ENCODE results near the gene CREB3L2.
"Not testable (repeated sequence)": the region's sequence is repeated elsewhere in the genome, so short reads cannot be mapped to it uniquely, and the experiment has no call there.

Gene CREB3L2

DNA sequence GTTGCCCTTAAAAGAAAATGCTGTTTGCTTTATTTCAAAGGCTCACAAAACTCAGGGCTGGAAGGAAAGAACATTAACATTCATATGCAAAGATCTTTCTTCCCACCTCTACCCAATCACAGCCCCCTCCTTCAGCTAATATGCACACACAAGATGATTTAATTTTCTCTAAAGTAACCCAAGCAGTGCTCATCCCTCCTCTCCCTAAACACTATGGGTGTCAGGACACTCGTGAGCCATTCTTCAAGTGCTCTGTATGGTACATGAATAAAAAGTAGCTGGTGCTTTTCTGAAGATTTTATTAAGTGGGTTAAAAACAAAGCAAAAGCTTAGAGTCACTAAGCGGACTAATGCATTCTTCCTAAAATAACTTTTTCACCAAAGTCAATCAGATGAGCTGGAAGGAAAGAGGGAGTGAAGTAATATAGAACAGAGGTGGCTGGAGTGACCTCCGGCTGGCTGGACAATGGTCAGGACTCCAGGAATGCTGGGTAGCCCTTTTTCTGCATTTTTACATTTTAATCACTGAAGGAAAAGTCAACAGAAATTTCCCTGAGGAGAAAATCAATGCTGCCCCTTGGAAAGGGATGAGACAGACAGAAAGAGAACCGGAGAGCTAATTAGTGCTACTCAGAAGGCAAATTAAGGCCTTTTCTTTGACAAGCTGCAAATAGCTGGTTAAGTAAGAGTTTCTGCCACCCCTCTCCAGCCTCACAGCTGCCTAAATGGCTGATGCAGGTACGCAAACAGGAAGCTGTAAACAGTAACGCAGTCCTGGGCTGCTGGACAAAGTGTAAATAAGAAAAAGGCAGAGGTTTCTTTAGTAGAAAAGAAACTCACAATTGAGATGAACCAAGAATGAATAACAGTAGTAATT, 161.7 kb downstream of the CREB3L2 start:
- no peak for DNase-seq (ENCODE audit: low read depth in 2 of 2)

DNA sequence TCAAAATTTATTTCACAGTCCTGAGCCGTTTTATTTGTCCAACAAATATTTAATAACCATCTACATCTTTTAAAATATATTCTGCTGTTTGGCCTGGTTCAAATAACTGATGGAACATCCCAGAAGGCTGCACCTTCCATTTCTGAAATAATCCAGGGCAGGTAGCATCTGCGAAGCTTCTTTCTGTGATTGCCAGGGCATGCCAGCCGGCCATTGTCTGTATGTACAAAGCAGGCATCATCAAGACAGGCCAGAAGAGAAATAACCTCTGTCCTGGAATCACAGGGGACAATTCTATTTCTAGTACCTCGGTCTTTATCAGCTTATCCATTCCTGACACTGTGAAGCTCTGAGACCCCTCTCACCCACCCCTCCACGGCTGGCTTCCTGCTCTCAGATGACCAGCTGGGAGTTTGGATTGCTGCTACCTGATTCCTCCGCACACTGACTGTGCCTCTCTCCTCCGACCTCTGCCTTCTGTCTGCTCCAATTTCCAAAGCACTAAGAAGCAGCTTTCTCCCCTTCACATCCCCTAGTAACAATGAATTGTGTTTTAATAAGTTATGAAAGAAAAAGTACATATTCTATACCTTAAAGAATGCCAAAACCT, 163.1 kb downstream of the CREB3L2 start:
- DNase-seq (ENCODE audit: low read depth in 2 of 2), result no peak

DNA sequence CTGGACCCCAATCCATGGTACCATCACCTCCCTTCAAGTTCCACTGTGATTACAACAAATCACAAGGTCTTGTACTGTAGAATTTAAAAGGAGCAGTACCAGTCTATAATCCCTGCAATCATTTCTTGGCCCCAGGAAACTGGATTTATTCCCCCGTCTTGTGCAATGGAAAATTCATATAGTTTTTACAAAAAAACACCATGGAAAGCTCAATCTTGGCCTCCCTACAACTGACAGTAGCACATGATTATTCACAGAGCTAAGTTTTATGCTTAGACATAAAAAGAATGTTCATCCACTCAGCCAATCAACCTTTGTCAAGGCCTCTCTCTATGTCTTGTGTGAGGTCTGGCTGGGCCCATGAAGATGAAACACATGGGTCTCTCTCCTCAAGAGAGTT, 165.3 kb downstream of the CREB3L2 start:
- no peak for DNase-seq (ENCODE audit: low read depth in 2 of 2)

DNA sequence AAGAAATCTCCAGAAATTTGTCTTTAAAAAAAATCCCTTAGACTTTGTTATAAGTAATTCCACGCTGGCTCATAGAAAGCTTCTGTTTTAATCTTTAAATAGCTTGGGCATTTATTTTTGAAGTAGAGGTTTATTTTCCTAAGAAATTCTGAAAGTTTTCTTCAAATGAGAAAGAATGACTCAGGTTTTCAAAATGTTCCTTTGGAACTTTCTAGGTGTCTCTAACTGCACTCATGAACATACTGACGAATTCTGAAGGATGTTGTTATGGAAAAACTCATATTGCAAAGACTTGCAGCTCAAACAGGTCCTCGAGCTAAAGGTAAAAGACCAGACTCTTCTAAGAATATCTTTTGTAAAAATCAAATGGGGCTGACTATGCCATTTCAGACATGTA, 165.8 kb downstream of the CREB3L2 start:
- DNase-seq (ENCODE audit: low read depth in 2 of 2), result no peak

DNA sequence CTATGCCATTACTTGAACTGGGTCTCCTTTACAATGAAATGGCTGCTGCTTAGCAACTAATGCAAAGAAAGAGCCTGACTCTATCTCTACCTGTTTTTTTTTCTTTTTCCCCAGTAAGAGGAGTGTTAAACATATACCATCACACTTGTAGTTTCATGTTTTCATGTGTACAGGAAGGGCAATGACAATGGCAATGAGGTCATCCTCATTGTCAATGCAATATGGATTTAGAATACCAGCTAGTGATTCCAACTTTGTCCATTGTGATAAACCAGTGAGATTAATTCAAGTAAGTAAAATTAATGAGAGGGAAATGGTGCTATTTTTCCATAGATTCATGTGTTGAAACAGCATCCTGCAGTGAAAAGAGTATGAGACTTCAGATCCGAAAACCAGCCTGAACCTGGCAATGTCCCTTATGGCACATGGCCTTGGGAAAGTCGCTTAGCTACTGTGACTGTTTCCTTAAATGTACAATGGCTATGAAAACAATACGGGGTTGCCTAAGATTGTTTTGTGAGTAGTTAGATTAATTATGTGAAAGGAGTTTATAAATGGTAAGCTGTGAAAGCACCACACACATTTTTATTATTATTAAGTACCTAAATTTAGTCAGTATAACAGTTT, 166.3 kb downstream of the CREB3L2 start:
- no peak for DNase-seq (ENCODE audit: low read depth in 2 of 2)

DNA sequence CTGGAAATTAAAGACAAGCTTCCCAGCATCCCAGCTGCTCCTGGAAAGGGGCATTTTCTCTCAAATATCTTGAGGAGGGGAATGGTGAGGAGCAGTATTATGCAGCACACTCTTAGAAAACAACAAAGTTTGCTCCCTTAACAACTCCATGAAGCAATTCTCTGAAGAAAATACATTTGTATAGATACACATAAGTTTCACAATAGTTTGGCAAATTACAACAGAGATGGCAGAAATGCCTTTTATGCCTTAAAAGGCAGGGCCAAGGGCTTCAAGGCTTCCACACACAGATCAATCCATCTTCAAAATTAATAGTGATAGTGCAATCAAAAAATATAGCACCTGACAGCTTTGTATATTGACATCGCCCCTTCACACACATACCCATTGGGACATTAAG, 167.3 kb downstream of the CREB3L2 start:
- no peak for DNase-seq (ENCODE audit: low read depth in 2 of 2)

DNA sequence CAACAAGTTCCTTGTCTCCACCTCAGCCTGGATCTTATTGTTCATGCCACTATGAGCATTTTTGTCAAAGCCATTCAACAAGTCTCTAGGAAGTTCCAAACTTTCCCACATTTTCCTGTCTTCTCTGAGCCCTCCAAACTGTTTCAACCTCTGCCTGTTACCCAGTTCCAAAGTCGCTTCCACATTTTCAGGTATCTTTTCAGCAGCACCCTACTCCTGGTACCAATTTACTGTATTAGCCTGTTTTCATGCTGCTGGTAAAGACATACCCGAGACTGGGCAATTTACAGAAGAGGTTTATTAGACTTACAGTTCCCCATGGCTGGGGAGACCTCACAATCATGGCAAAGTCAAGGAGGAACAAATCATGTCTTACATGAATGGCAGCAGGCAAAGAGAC, 168.9 kb downstream of the CREB3L2 start:
- DNase-seq (ENCODE audit: low read depth in 2 of 2), result not testable (repeated sequence)

DNA sequence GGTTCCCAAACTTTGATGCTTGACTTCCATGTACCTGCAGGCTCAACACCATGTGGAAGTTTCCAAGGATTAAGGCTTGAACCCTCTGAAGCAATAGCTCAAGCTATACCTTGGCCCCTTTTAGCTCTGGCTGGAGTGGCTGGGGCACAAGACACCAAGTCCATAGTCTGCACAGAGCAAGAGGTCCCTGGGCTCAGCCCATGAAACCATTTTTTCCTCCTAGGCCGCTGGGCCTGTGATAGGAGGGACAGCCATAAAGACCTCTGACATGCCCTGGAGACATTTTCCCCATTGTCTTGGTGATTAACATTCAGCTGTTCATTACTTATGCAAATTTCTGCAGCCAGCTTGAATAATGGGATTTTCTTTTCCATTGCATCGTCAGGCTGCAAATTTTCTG, 169.5 kb downstream of the CREB3L2 start:
- no peak for DNase-seq (ENCODE audit: low read depth in 2 of 2)

DNA sequence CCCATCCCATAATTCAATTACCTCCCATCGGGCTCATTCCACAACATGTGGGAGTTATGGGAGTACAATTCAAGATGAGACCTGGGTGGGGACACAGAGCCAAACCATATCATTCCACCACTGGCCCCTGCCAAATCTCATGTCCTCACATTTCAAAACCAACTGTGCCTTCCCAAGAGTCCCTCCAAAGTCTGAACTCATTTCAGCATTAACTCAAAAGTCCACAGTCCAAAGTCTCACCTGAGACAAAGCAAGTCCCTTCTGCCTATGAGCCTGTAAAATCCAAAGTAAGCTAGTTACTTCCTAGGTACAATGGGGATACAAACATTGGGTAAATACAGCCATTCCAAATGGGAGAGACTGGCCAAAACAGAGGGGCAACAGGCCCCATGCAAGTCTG, 170.3 kb downstream of the CREB3L2 start:
- DNase-seq (ENCODE audit: low read depth in 2 of 2), result not testable (repeated sequence)

DNA sequence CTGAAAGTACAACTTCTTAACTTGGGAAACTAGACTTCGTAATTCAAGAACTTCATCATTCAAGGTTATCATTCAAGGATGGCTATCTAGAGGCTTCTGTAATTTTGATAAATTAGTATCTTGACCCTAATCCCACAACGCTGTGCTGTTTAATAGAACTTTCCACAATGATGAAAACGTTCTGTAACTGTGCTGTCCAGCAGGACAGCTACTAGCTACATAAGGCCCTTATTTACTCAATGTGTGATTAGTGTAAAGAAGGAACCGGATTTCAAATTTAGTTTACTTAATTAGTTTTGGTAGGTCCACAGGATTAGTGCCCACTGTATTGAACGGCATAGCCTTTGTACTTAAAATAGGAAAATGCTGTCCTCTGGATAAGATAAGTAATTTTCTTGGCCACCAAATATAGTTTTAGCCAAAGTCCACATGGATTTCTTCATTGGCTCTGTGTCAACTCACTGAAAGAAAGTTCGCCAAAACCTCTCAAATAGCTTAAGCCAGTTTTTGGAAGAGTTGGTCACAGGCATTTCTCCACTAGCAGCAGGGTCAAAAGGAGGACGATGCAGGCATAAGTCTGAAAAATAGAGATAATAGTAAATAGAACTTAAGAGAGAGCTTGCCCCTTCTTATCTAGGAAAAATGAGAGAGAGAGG, 172.4 kb downstream of the CREB3L2 start:
- no peak for DNase-seq (ENCODE audit: low read depth in 2 of 2)

DNA sequence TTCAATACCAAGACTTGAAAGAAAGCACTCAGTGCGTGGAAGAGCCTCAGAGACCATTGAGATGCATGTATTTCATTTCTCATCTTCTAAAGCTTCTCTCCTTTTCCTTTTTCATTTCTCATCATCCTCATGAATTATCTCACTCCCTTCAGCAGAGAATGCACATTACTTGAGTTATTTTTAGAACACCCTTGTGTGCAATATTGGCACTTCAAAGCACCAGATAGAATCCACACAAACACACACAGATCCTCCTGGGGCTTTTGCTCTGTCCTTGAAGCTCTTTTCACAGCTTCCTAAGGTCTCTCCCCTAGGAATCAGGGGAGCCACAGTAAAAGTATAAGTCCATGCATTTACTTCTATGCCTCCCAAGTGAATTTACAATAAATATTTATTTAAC, 173.4 kb downstream of the CREB3L2 start:
- no peak for DNase-seq (ENCODE audit: low read depth in 2 of 2)

DNA sequence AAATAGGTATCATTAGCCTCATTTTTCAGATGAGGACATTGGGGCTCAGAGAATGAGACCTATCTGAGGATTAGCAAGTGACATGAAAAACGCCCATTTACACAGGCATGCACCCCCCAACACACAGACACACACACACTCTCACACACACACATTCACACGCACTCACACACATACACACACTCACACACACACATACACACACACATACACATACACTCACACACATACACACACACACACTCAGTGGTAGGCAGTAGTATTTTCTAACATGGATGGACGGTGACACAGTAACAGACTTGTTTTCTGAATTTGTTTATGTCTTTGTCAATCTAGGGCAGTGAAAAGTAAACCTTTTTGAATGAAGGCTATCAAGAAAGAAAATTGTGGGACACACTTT, 176.4 kb downstream of the CREB3L2 start:
- no peak for DNase-seq (ENCODE audit: low read depth in 2 of 2)

All from stimulated activated CD8-positive, alpha-beta memory T cell treated with anti-CD3 and anti-CD28 coated beads, Interleukin-7, amount 100 ng/mL, for 1 hour (primary cell).